HL-60 (cell line): Measurements from ENCODE around the gene FAM53A.

Source experiments
- DNase-seq, 2 experiments: peaks; one replicate each; pipeline ENCODE4 v3.0.0-alpha.2; 2010 to 2020; ENCODE audit warnings: low read depth in 1 of 2, low spot score in 1 of 2
- H3K27ac ChIP-seq: fragments of 250-450 bp; sonication (Bioruptor Pico); replicated peaks from 2 replicates; pipeline ENCODE4 v1.5.1; 2020; ENCODE audit warnings: mild to moderate bottlenecking, moderate library complexity
- H3K27me3 ChIP-seq: fragments of 250-450 bp; sonication (Bioruptor Pico); 2 replicates; pipeline ENCODE4 v1.5.1; 2021; ENCODE audit warnings: mild to moderate bottlenecking, moderate library complexity; ENCODE audit not compliant: insufficient read depth, poor library complexity, severe bottlenecking
- H3K4me3 ChIP-seq: replicated peaks from 2 replicates; pipeline ENCODE4 v1.5.1; 2011; ENCODE audit warnings: mild to moderate bottlenecking, control low read depth, low read length; ENCODE audit not compliant: insufficient read depth
- CTCF ChIP-seq: IDR thresholded peaks from one replicate; pipeline ENCODE4 v1.5.1; 2011; ENCODE audit warnings: low read length, control low read depth, inconsistent platforms; ENCODE audit not compliant: insufficient read depth
- GABPA ChIP-seq: IDR thresholded peaks from 2 replicates; pipeline ENCODE4 v1.6.1; 2012; ENCODE audit warnings: low read depth
- POLR2AphosphoS5 ChIP-seq: IDR thresholded peaks from 2 replicates; pipeline ENCODE4 v1.6.1; 2012; ENCODE audit warnings: low read depth
- REST ChIP-seq: IDR thresholded peaks from 2 replicates; pipeline ENCODE4 v1.6.1; 2012; ENCODE audit warnings: low read depth; ENCODE audit not compliant: insufficient replicate concordance
- SPI1 ChIP-seq: IDR thresholded peaks from 2 replicates; pipeline ENCODE4 v1.6.1; 2012; ENCODE audit warnings: low read depth, mild to moderate bottlenecking, borderline replicate concordance

FAM53A gene

GRCh38 chr4:1723131-1723801 is 39.2 kb upstream of the FAM53A start:
- DNase-seq, result peak in 1 of 2 experiments; percentile 81
- TF ChIP-seq SPI1 (peak; percentile 93), CTCF (no peak), GABPA (peak; percentile 78), POLR2AphosphoS5 (peak; percentile 87), REST (no peak)
- Histone ChIP-seq H3K4me3 (peak overlapping the region; percentile 96), H3K27me3 (no peaks in the 10 kb centered on the region), H3K27ac (peak overlapping the region; percentile 93)

- DNase-seq, result no peak
- Histone ChIP-seq H3K27me3 (no peaks in the 10 kb centered on the region), H3K4me3 (peak overlapping the region; percentile 96), H3K27ac (peak overlapping the region; percentile 93)
- TF ChIP-seq REST (no peak), SPI1 (no peak), CTCF (no peak), POLR2AphosphoS5 (no peak), GABPA (no peak)
Observed at GRCh38 chr4:1722551-1723118, 38.5 kb upstream of the FAM53A start.

- no peaks in the 10 kb centered on the region for H3K27me3 ChIP-seq
- TF ChIP-seq POLR2AphosphoS5, result no peak; the same call in 1 of the 2 replicates
- no peak for TF ChIP-seq GABPA
- TF ChIP-seq REST, result no peak
- no peak for TF ChIP-seq CTCF
- TF ChIP-seq SPI1, result no peak; the same call in 1 of the 2 replicates
- H3K27ac ChIP-seq, result peak overlapping the region; percentile 93
- peak overlapping the region; percentile 96 for H3K4me3 ChIP-seq
- peak in 1 of 2 experiments; percentile 23 for DNase-seq
Observed at GRCh38 chr4:1721666-1722550, 37.8 kb upstream of the FAM53A start.
